Memory B cell (primary cell): Measurements from ENCODE around the gene ASF1B.

Experiments used
- ATAC-seq: fragments of 150-1000 bp; cut with Tn5 transposase; 2 replicates; pipeline ENCODE4 v1.10.0; 2021; ENCODE audit warnings: low read depth, mild to moderate bottlenecking, moderate library complexity
- DNase-seq, 2 donors: peaks; one replicate each; pipeline ENCODE4 v3.0.0; 2022; ENCODE audit warnings: low spot score in 2 of 2
- H3K27ac Mint-ChIP-seq: one replicate; pipeline ENCODE4 v1.8.0; 2022; ENCODE audit warnings: mild to moderate bottlenecking, moderate library complexity, mixed read lengths
- H3K27me3 Mint-ChIP-seq: one replicate; pipeline ENCODE4 v1.8.0; 2022; ENCODE audit warnings: mixed read lengths
- H3K36me3 Mint-ChIP-seq: one replicate; pipeline ENCODE4 v1.8.0; 2022; ENCODE audit warnings: mild to moderate bottlenecking, mixed read lengths
- H3K4me1 Mint-ChIP-seq: one replicate; pipeline ENCODE4 v1.8.0; 2022; ENCODE audit warnings: mixed read lengths
- H3K4me3 Mint-ChIP-seq: one replicate; pipeline ENCODE4 v1.8.0; 2022; ENCODE audit warnings: mild to moderate bottlenecking, moderate library complexity, mixed read lengths
- H3K9me3 Mint-ChIP-seq: one replicate; pipeline ENCODE4 v1.8.0; 2022; ENCODE audit warnings: mixed read lengths

The ASF1B gene

GRCh38 chr19:14101003-14101545, 35.3 kb downstream of the ASF1B start:
- H3K4me3 Mint-ChIP-seq, result no peak overlapping the region
- DNase-seq (no peak), ATAC-seq (no peak)
- H3K4me1 Mint-ChIP-seq, result no peaks in the 10 kb centered on the region
- H3K9me3 Mint-ChIP-seq, result no peaks in the 10 kb centered on the region
- peaks cover 10% of the 10 kb centered on the region for H3K36me3 Mint-ChIP-seq
- no peak overlapping the region for H3K27ac Mint-ChIP-seq
- H3K27me3 Mint-ChIP-seq, result no peaks in the 10 kb centered on the region

- H3K36me3 Mint-ChIP-seq, result peaks cover 7% of the 10 kb centered on the region
- H3K9me3 Mint-ChIP-seq, result no peaks in the 10 kb centered on the region
- H3K4me1 Mint-ChIP-seq, result no peaks in the 10 kb centered on the region
- no peak overlapping the region for H3K4me3 Mint-ChIP-seq
- no peak for ATAC-seq
- H3K27me3 Mint-ChIP-seq, result no peaks in the 10 kb centered on the region
- no peak overlapping the region for H3K27ac Mint-ChIP-seq
- no peak for DNase-seq
Observed at GRCh38 chr19:14097532-14098151, 38.7 kb downstream of the ASF1B start.

GRCh38 chr19:14096272-14096992, 40.0 kb downstream of the ASF1B start:
- no peak overlapping the region for H3K4me3 Mint-ChIP-seq
- H3K4me1 Mint-ChIP-seq, result peaks cover 8% of the 10 kb centered on the region
- H3K9me3 Mint-ChIP-seq, result no peaks in the 10 kb centered on the region
- H3K36me3 Mint-ChIP-seq, result peaks cover 7% of the 10 kb centered on the region
- no peaks in the 10 kb centered on the region for H3K27me3 Mint-ChIP-seq
- no peak for ATAC-seq
- no peak for DNase-seq
- no peak overlapping the region for H3K27ac Mint-ChIP-seq

GRCh38 chr19:14094854-14095253, 41.5 kb downstream of the ASF1B start:
- ATAC-seq (no peak), DNase-seq (no peak)
- H3K4me3 Mint-ChIP-seq, result no peak overlapping the region
- peaks cover 9% of the 10 kb centered on the region for H3K4me1 Mint-ChIP-seq
- H3K27me3 Mint-ChIP-seq, result no peaks in the 10 kb centered on the region
- no peak overlapping the region for H3K27ac Mint-ChIP-seq
- H3K36me3 Mint-ChIP-seq, result peaks cover 7% of the 10 kb centered on the region
- H3K9me3 Mint-ChIP-seq, result no peaks in the 10 kb centered on the region

GRCh38 chr19:14093117-14093823, 43.1 kb downstream of the ASF1B start:
- Mint-ChIP-seq H3K36me3 (peaks cover 9% of the 10 kb centered on the region), H3K9me3 (no peaks in the 10 kb centered on the region), H3K27ac (no peak overlapping the region), H3K4me1 (peaks cover 12% of the 10 kb centered on the region), H3K4me3 (no peak overlapping the region), H3K27me3 (no peaks in the 10 kb centered on the region)
- no peak for ATAC-seq
- DNase-seq, result no peak

GRCh38 chr19:14091813-14092462, 44.5 kb downstream of the ASF1B start:
- peaks cover 6% of the 10 kb centered on the region for H3K36me3 Mint-ChIP-seq
- no peak for DNase-seq
- no peaks in the 10 kb centered on the region for H3K27me3 Mint-ChIP-seq
- H3K4me1 Mint-ChIP-seq, result peaks cover 12% of the 10 kb centered on the region
- peak overlapping the region; percentile 79 for H3K27ac Mint-ChIP-seq
- no peaks in the 10 kb centered on the region for H3K9me3 Mint-ChIP-seq
- H3K4me3 Mint-ChIP-seq, result peak overlapping the region; percentile 99
- peak; percentile 2 for ATAC-seq

GRCh38 chr19:14091081-14091812, 45.1 kb downstream of the ASF1B start:
- peak; percentile 61 for ATAC-seq
- Mint-ChIP-seq H3K4me3 (peak overlapping the region; percentile 99), H3K4me1 (peaks cover 12% of the 10 kb centered on the region), H3K27ac (peak overlapping the region; percentile 79), H3K36me3 (peaks cover 2% of the 10 kb centered on the region), H3K27me3 (no peaks in the 10 kb centered on the region), H3K9me3 (no peaks in the 10 kb centered on the region)
- DNase-seq, result peak; percentile 72 to 76

- ATAC-seq (peak; percentile 62), DNase-seq (peak; percentile 57 to 68)
- no peaks in the 10 kb centered on the region for H3K27me3 Mint-ChIP-seq
- H3K9me3 Mint-ChIP-seq, result no peaks in the 10 kb centered on the region
- peak within 1 kb of the TSS; percentile 99 for H3K4me3 Mint-ChIP-seq
- peaks cover 12% of the 10 kb centered on the region for H3K4me1 Mint-ChIP-seq
- H3K27ac Mint-ChIP-seq, result peak within 1 kb of the TSS; percentile 79
- H3K36me3 Mint-ChIP-seq, result peaks cover 2% of the 10 kb centered on the region
Observed at GRCh38 chr19:14090509-14091080, 45.8 kb downstream of the ASF1B start, which contains the start of gene SAMD1. SAMD1 (minus strand) TSS chr19:14090751.

GRCh38 chr19:14089662-14090508, 46.5 kb downstream of the ASF1B start:
- DNase-seq (peak; percentile 38 to 57), ATAC-seq (peak; percentile 9)
- H3K27me3 Mint-ChIP-seq, result no peaks in the 10 kb centered on the region
- H3K9me3 Mint-ChIP-seq, result no peaks in the 10 kb centered on the region
- H3K4me1 Mint-ChIP-seq, result peaks cover 12% of the 10 kb centered on the region
- H3K27ac Mint-ChIP-seq, result no peak overlapping the region
- H3K4me3 Mint-ChIP-seq, result peak overlapping the region; percentile 87
- H3K36me3 Mint-ChIP-seq, result peaks cover 2% of the 10 kb centered on the region

GRCh38 chr19:14089412-14089661, 47.1 kb downstream of the ASF1B start:
- Mint-ChIP-seq H3K4me3 (peak overlapping the region; percentile 49), H3K27me3 (no peaks in the 10 kb centered on the region), H3K36me3 (peaks cover 2% of the 10 kb centered on the region), H3K9me3 (no peaks in the 10 kb centered on the region), H3K27ac (no peak overlapping the region), H3K4me1 (peaks cover 12% of the 10 kb centered on the region)
- no peak for DNase-seq
- peak; percentile 6 for ATAC-seq

- Mint-ChIP-seq H3K4me3 (peak overlapping the region; percentile 49), H3K36me3 (peaks cover 2% of the 10 kb centered on the region), H3K9me3 (no peaks in the 10 kb centered on the region), H3K27ac (no peak overlapping the region), H3K27me3 (no peaks in the 10 kb centered on the region), H3K4me1 (peaks cover 12% of the 10 kb centered on the region)
- ATAC-seq, result no peak
- DNase-seq, result no peak
Observed at GRCh38 chr19:14088634-14089411, 47.6 kb downstream of the ASF1B start.

GRCh38 chr19:14086098-14086497, 50.3 kb downstream of the ASF1B start:
- Mint-ChIP-seq H3K27me3 (no peaks in the 10 kb centered on the region), H3K27ac (no peak overlapping the region), H3K4me1 (peaks cover 7% of the 10 kb centered on the region), H3K9me3 (no peaks in the 10 kb centered on the region), H3K36me3 (peaks cover 2% of the 10 kb centered on the region), H3K4me3 (no peak overlapping the region)
- ATAC-seq, result no peak
- DNase-seq, result no peak
